K562 (cell line): ENCODE data around the gene TIMM23. TPM values are rescaled to one million over a fixed set of nuclear protein-coding genes. Genes with fewer than 3 reads are reported as not detected.

Source experiments
- CREB3L1 ChIP-seq: fragments of 450-650 bp; IDR thresholded peaks from 2 replicates; pipeline ENCODE4 v1.6.1; 2014; ENCODE audit warnings: low read depth, mild to moderate bottlenecking, moderate library complexity, borderline replicate concordance
- GTF2F1 ChIP-seq: IDR thresholded peaks from 2 replicates; pipeline ENCODE4 v1.6.1; 2011; ENCODE audit warnings: low read depth, low read length, improper control_type of control experiment
- HMG20B ChIP-seq: fragments of 250-450 bp; sonication (Bioruptor Pico); IDR thresholded peaks from 2 replicates; pipeline ENCODE4 v1.5.0; 2021; ENCODE audit warnings: mild to moderate bottlenecking
- NCOA6 ChIP-seq: fragments of 450-650 bp; IDR thresholded peaks from 2 replicates; pipeline ENCODE4 v1.6.1; 2017; ENCODE audit warnings: mild to moderate bottlenecking
- RBFOX2 ChIP-seq: fragments of 200-400 bp; formaldehyde crosslinking; IDR thresholded peaks from 2 replicates; pipeline ENCODE4 v1.6.1; 2017; ENCODE audit warnings: low read depth, mild to moderate bottlenecking, low read length, moderate library complexity
- RBM39 ChIP-seq: fragments of 200-400 bp; formaldehyde crosslinking; optimal IDR thresholded peaks from 2 replicates; pipeline ENCODE3; 2018; ENCODE audit warnings: low read depth, low read length
- TFAM ChIP-seq: fragments of 250-450 bp; sonication (Bioruptor Pico); conservative IDR thresholded peaks from 2 replicates; pipeline ENCODE4 v1.5.0; 2021; ENCODE audit warnings: mild to moderate bottlenecking, moderate library complexity
- ZBTB5 ChIP-seq: fragments of 450-650 bp; IDR thresholded peaks from 2 replicates; pipeline ENCODE4 v1.6.1; 2017; ENCODE audit warnings: antibody characterized with exemption
- ZNF134 ChIP-seq: fragments of 250-450 bp; sonication (Bioruptor Pico); conservative IDR thresholded peaks from 2 replicates; pipeline ENCODE4 v1.4.0; 2020
- polyA plus RNA-seq, 8 experiments: library from polyadenylated mRNA; depleted of rRNA in 4 of 8; stranded (reverse) in 5 of 8; unstranded in 3 of 8; fragments of >200 nt; fragmentation: Nextera tagmentation in 2 of 8; fragmentation: Illumina TruSeq in 1 of 8; extraction: Ambion mirVana in 2 of 8; extraction: Trizol in 1 of 8; gene quantifications; 2 replicates each; pipeline versions ENCODE4 v1.2.1 to v1.2.3, GENCODE V29; 2011 to 2014; ENCODE audit warnings: inconsistent platforms in 1 of 8, missing spikeins in 1 of 8
- total RNA-seq, 7 experiments: library from RNA; depleted of rRNA in 6 of 7; stranded (reverse); fragments of >200 nt in 6 of 7; fragmentation: Illumina TruSeq in 2 of 7; extraction: Trizol in 2 of 7; gene quantifications; 2 replicates each; pipeline versions ENCODE4 v1.2.1 to v1.2.3, GENCODE V29; 2011 to 2021; ENCODE audit warnings: low replicate concordance in 1 of 7
- TF ChIP-seq, protein P1 (sequence below), 2 experiments: fragments of 150-350 bp in 1 of 2; IDR thresholded peaks; 2 replicates each; pipeline ENCODE4 v1.6.1; 2012 to 2016; ENCODE audit warnings: low read depth in 2 of 2, low read length in 2 of 2, mild to moderate bottlenecking in 1 of 2, moderate library complexity in 1 of 2
- TF ChIP-seq, protein P2 (sequence below), 2 experiments: fragments of 450-650 bp; formaldehyde crosslinking in 1 of 2; IDR thresholded peaks; 2 replicates each; pipeline versions ENCODE4 v1.4.0 to v1.6.1; 2014 to 2020; ENCODE audit warnings: mild to moderate bottlenecking in 2 of 2, borderline replicate concordance in 1 of 2, low read depth in 1 of 2

TIMM23 gene
- total and polyA plus RNA-seq, 9 of the 15 experiments (the other 6 are each of a cell fraction or from before 2014, with no cell fraction given) = 148 to 280 (median 183) TPM

- TF ChIP-seq CREB3L1 (peak; percentile 98), RBM39 (no peak), NCOA6 (no peak), HMG20B (no peak), RBFOX2 (peak; percentile 98), GTF2F1 (no peak; the same call in 1 of the 2 replicates), ZBTB5 (no peak), ZNF134 (CRISPR knock-in tag) (no peak), TFAM (CRISPR knock-in tag) (no peak)
- TF ChIP-seq, protein P1, sequence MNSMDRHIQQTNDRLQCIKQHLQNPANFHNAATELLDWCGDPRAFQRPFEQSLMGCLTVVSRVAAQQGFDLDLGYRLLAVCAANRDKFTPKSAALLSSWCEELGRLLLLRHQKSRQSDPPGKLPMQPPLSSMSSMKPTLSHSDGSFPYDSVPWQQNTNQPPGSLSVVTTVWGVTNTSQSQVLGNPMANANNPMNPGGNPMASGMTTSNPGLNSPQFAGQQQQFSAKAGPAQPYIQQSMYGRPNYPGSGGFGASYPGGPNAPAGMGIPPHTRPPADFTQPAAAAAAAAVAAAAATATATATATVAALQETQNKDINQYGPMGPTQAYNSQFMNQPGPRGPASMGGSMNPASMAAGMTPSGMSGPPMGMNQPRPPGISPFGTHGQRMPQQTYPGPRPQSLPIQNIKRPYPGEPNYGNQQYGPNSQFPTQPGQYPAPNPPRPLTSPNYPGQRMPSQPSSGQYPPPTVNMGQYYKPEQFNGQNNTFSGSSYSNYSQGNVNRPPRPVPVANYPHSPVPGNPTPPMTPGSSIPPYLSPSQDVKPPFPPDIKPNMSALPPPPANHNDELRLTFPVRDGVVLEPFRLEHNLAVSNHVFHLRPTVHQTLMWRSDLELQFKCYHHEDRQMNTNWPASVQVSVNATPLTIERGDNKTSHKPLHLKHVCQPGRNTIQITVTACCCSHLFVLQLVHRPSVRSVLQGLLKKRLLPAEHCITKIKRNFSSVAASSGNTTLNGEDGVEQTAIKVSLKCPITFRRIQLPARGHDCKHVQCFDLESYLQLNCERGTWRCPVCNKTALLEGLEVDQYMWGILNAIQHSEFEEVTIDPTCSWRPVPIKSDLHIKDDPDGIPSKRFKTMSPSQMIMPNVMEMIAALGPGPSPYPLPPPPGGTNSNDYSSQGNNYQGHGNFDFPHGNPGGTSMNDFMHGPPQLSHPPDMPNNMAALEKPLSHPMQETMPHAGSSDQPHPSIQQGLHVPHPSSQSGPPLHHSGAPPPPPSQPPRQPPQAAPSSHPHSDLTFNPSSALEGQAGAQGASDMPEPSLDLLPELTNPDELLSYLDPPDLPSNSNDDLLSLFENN (IDR thresholded peaks at IDR 0.05; ENCODE audit: low read depth in 2 of 2, low read length in 2 of 2) = no peak; a peak in 1 of 4 replicates
- TF ChIP-seq, protein P2, sequence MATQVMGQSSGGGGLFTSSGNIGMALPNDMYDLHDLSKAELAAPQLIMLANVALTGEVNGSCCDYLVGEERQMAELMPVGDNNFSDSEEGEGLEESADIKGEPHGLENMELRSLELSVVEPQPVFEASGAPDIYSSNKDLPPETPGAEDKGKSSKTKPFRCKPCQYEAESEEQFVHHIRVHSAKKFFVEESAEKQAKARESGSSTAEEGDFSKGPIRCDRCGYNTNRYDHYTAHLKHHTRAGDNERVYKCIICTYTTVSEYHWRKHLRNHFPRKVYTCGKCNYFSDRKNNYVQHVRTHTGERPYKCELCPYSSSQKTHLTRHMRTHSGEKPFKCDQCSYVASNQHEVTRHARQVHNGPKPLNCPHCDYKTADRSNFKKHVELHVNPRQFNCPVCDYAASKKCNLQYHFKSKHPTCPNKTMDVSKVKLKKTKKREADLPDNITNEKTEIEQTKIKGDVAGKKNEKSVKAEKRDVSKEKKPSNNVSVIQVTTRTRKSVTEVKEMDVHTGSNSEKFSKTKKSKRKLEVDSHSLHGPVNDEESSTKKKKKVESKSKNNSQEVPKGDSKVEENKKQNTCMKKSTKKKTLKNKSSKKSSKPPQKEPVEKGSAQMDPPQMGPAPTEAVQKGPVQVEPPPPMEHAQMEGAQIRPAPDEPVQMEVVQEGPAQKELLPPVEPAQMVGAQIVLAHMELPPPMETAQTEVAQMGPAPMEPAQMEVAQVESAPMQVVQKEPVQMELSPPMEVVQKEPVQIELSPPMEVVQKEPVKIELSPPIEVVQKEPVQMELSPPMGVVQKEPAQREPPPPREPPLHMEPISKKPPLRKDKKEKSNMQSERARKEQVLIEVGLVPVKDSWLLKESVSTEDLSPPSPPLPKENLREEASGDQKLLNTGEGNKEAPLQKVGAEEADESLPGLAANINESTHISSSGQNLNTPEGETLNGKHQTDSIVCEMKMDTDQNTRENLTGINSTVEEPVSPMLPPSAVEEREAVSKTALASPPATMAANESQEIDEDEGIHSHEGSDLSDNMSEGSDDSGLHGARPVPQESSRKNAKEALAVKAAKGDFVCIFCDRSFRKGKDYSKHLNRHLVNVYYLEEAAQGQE (IDR thresholded peaks at IDR 0.05; ENCODE audit: borderline replicate concordance) = no peak
- TF ChIP-seq, protein P2 (CRISPR knock-in tag; IDR thresholded peaks at IDR 0.05; ENCODE audit: low read depth) = 0 out of 2 replicates have a peak, but pooled peaks have one; percentile 25
These were observed 58.0 kb downstream of the TIMM23 start, which contains the start of gene NCOA4 (continued) for GRCh38 chr10:46030091-46030937.
